Measurements from ENCODE around the gene CDH4. TPM values are rescaled to one million over a fixed set of nuclear protein-coding genes. Genes with fewer than 3 reads are reported as not detected.

The CDH4 gene
- total RNA-seq, 1 donor from 2014 or later = not detected

DNA sequence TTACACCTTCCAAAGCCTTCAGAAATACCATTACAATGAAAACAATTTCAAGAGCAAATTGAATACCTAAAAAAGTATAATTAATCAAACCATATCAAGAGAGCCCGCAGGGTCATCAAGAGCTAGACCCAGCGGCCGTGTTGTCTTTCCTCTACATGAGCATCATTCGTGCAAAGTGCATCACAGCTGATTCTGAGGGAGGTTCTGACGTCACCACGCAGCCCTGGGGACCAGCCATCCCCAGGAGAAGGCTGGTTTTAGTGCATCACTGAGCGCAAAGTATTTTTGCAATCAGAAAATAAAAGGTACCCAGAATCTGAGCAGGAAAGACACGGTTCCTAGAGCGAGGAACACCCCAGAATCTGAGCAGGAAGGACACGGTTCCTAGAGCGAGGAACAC lies 371.4 kb downstream of the CDH4 start:
- ChIA-PET POLR2A (no interaction called here), CTCF (no interaction called here)
- ATAC-seq (ENCODE audit: low read depth) = no peak
- no peak for DNase-seq
- Mint-ChIP-seq H3K9me3 (peaks cover 3% of the 10 kb centered on the region), H3K36me3 (ENCODE audit: low read depth) (no peaks in the 10 kb centered on the region), H3K4me1 (no peaks in the 10 kb centered on the region), H3K27ac (no peak overlapping the region), H3K27me3 (no peaks in the 10 kb centered on the region), H3K4me3 (no peak overlapping the region)
- no peak for TF ChIP-seq CTCF (IDR thresholded peaks at IDR 0.05)
- intact Hi-C loops (cut with micrococcal nuclease) = no loop called here

DNA sequence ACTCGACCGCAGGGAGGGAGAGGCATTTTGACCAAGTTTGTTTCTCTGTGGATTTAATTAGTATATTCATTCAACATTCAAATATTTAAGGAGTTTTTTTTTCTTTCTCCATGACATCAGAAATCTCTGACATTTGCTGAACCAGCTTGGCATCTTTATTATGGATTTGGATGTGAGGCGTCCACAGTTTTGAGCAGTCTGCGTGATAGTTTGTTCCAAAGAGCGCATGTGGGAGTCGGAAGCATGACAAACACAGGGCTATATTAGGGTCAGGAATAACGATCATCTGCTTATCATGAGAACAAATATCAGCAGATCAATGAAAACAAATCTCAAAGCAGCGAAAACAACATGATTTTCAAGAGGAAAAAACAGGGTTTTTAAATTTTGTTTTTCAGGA lies 373.2 kb downstream of the CDH4 start:
- TF ChIP-seq CTCF (IDR thresholded peaks at IDR 0.05) = no peak
- H3K27ac Mint-ChIP-seq = no peak overlapping the region
- intact Hi-C loops (cut with micrococcal nuclease) = no loop called here
- no peak for DNase-seq
- ATAC-seq (ENCODE audit: low read depth) = no peak
- ChIA-PET CTCF (no interaction called here), POLR2A (no interaction called here)
- no peaks in the 10 kb centered on the region for H3K36me3 Mint-ChIP-seq (ENCODE audit: low read depth)
- H3K9me3 Mint-ChIP-seq = peaks cover 1% of the 10 kb centered on the region
- H3K27me3 Mint-ChIP-seq = no peaks in the 10 kb centered on the region
- H3K4me3 Mint-ChIP-seq = no peak overlapping the region
- no peaks in the 10 kb centered on the region for H3K4me1 Mint-ChIP-seq

GRCh38 chr20:61626412-61626811 lies 374.4 kb downstream of the CDH4 start:
- ATAC-seq (ENCODE audit: low read depth) = no peak
- no peak for DNase-seq
- no peak overlapping the region for H3K27ac Mint-ChIP-seq
- ChIA-PET CTCF (no interaction called here), POLR2A (no interaction called here)
- no peak for TF ChIP-seq CTCF (IDR thresholded peaks at IDR 0.05)
- intact Hi-C loops (cut with micrococcal nuclease) = no loop called here
- H3K9me3 Mint-ChIP-seq = no peaks in the 10 kb centered on the region
- no peaks in the 10 kb centered on the region for H3K36me3 Mint-ChIP-seq (ENCODE audit: low read depth)
- no peaks in the 10 kb centered on the region for H3K4me1 Mint-ChIP-seq
- H3K27me3 Mint-ChIP-seq = no peaks in the 10 kb centered on the region
- H3K4me3 Mint-ChIP-seq = no peak overlapping the region

GRCh38 chr20:61627791-61628415 lies 375.8 kb downstream of the CDH4 start:
- Mint-ChIP-seq H3K4me3 (no peak overlapping the region), H3K9me3 (no peaks in the 10 kb centered on the region), H3K36me3 (ENCODE audit: low read depth) (no peaks in the 10 kb centered on the region), H3K4me1 (no peaks in the 10 kb centered on the region), H3K27ac (no peak overlapping the region), H3K27me3 (no peaks in the 10 kb centered on the region)
- ATAC-seq (ENCODE audit: low read depth) (no peak), DNase-seq (no peak)
- no peak for TF ChIP-seq CTCF (IDR thresholded peaks at IDR 0.05)
- ChIA-PET POLR2A (no interaction called here), CTCF (no interaction called here)
- intact Hi-C loops (cut with micrococcal nuclease) = no loop called here

GRCh38 chr20:61628480-61628879 lies 376.4 kb downstream of the CDH4 start:
- Mint-ChIP-seq H3K4me3 (no peak overlapping the region), H3K9me3 (no peaks in the 10 kb centered on the region), H3K36me3 (ENCODE audit: low read depth) (no peaks in the 10 kb centered on the region), H3K27me3 (no peaks in the 10 kb centered on the region), H3K27ac (no peak overlapping the region), H3K4me1 (no peaks in the 10 kb centered on the region)
- DNase-seq (no peak), ATAC-seq (ENCODE audit: low read depth) (no peak)
- intact Hi-C loops (cut with micrococcal nuclease) = no loop called here
- ChIA-PET POLR2A (no interaction called here), CTCF (no interaction called here)
- no peak for TF ChIP-seq CTCF (IDR thresholded peaks at IDR 0.05)

All from activated B cell treated with CpG ODN at 0.5 μM for 24 hours (primary cell).